MM.1S (cell line): Measurements from ENCODE around the gene POLR2E.

Experiments used
- DNase-seq: peaks from one replicate; pipeline ENCODE4 v3.0.0-alpha.2; 2015
- H2AFZ ChIP-seq: fragments of 300-600 bp; sonication (generic); 2 replicates; pipeline ENCODE4 v1.6.0; 2016; ENCODE audit warnings: antibody characterized with exemption, low read length
- H3F3A ChIP-seq: fragments of 300-600 bp; sonication (generic); 2 replicates; pipeline ENCODE4 v1.6.1; 2016; ENCODE audit warnings: mild to moderate bottlenecking, antibody characterized with exemption, low read length, moderate library complexity, mixed read lengths; ENCODE audit not compliant: insufficient read depth
- H3K27ac ChIP-seq: fragments of 300-600 bp; sonication (generic); 2 replicates; pipeline ENCODE4 v1.5.1; 2016; ENCODE audit warnings: mild to moderate bottlenecking, low read length
- H3K27me3 ChIP-seq: fragments of 300-600 bp; sonication (generic); replicated peaks from 2 replicates; pipeline ENCODE4 v1.6.0; 2016; ENCODE audit warnings: low read length; ENCODE audit not compliant: insufficient read depth
- H3K36me3 ChIP-seq: fragments of 300-600 bp; sonication (generic); replicated peaks from 2 replicates; pipeline ENCODE4 v1.6.1; 2016; ENCODE audit warnings: mild to moderate bottlenecking, low read length, mixed read lengths; ENCODE audit not compliant: insufficient read depth
- H3K4me1 ChIP-seq: fragments of 300-600 bp; sonication (generic); 2 replicates; pipeline ENCODE4 v1.6.1; 2016; ENCODE audit warnings: low read length, mixed read lengths
- H3K4me2 ChIP-seq: fragments of 300-600 bp; sonication (generic); 2 replicates; pipeline ENCODE4 v1.6.0; 2016; ENCODE audit warnings: low read depth, low read length
- H3K4me3 ChIP-seq: fragments of 300-600 bp; sonication (generic); 2 replicates; pipeline ENCODE4 v1.5.1; 2016; ENCODE audit warnings: low read length, mixed read lengths
- H3K79me2 ChIP-seq: fragments of 300-600 bp; sonication (generic); 2 replicates; pipeline ENCODE4 v1.6.1; 2016; ENCODE audit warnings: mixed run types, low read length, mixed read lengths
- H3K9ac ChIP-seq: fragments of 300-600 bp; sonication (generic); 2 replicates; pipeline ENCODE4 v1.6.1; 2016; ENCODE audit warnings: low read length, mixed read lengths
- H3K9me2 ChIP-seq: fragments of 300-600 bp; sonication (generic); replicated peaks from 2 replicates; pipeline ENCODE4 v1.6.1; 2016; ENCODE audit warnings: mild to moderate bottlenecking, low read length, mixed read lengths; ENCODE audit not compliant: insufficient read depth
- H3K9me3 ChIP-seq: fragments of 300-600 bp; sonication (generic); replicated peaks from 2 replicates; pipeline ENCODE4 v1.6.1; 2016; ENCODE audit warnings: mild to moderate bottlenecking, low read length, mixed read lengths; ENCODE audit not compliant: insufficient read depth
- H4K20me1 ChIP-seq: fragments of 300-600 bp; sonication (generic); 2 replicates; pipeline ENCODE4 v1.6.1; 2016; ENCODE audit warnings: mild to moderate bottlenecking, low read length, moderate library complexity, mixed read lengths; ENCODE audit not compliant: insufficient read depth
- CTCF ChIP-seq: fragments of 300-600 bp; sonication (generic); IDR thresholded peaks from 2 replicates; pipeline ENCODE4 v1.5.1; 2016; ENCODE audit warnings: antibody characterized with exemption, low read length, mixed read lengths
- EZH2 ChIP-seq: fragments of 300-600 bp; sonication (generic); optimal IDR thresholded peaks from 2 replicates; pipeline ENCODE3; 2017; ENCODE audit warnings: low read depth, mild to moderate bottlenecking, antibody characterized with exemption, low read length, mixed read lengths
- EZH2phosphoT487 ChIP-seq: fragments of 300-600 bp; sonication (generic); IDR thresholded peaks from 2 replicates; pipeline ENCODE4 v1.6.1; 2018; ENCODE audit warnings: antibody characterized with exemption, low read length

POLR2E gene

GRCh38 chr19:1108291-1109031, 13.3 kb upstream of the POLR2E start:
- Histone ChIP-seq H3K79me2 (peaks cover 22% of the 10 kb centered on the region), H3K27me3 (no peaks in the 10 kb centered on the region), H3K27ac (no peak overlapping the region), H4K20me1 (no peaks in the 10 kb centered on the region), H3K4me2 (no peak overlapping the region), H2AFZ (no peak overlapping the region), H3F3A (0 out of 2 replicates have a peak, but pooled peaks cover 7% of the 10 kb centered on the region), H3K9me2 (no peaks in the 10 kb centered on the region), H3K9ac (no peak overlapping the region), H3K4me3 (no peak overlapping the region), H3K9me3 (no peaks in the 10 kb centered on the region), H3K36me3 (no peaks in the 10 kb centered on the region), H3K4me1 (no peaks in the 10 kb centered on the region)
- DNase-seq: no peak
- TF ChIP-seq EZH2phosphoT487: no peak
- no peak for TF ChIP-seq CTCF
- TF ChIP-seq EZH2: no peak

DNA sequence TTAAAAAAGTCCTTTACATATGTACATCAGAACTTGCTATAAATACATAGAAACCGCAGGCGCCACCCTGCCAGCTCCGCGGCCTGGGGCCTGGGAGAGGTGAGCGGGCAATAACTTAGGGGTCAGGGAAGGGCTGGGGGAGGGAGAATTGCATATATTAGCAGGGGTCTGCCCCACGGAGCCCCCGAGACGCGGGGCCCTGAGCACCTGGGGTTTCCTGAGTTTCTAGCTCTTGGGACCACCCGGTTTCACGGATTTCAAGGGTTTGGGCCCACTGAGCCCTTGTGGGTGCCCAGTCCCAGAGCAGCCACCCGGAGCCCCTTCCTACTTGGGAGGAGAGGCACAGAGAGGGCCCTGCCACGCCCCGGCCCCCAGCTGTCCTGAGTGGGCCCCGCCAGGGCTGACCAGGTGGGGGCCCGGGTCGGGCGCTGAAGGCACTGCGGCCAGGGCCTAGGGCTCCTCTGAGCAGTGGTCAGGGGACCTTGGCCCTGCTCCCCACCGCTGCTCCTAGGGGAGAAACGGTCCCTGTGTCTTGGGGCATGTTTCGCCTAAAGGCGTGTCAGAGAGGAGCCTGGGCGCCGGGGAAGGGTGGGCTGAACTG, 12.6 kb upstream of the POLR2E start:
- no peak for DNase-seq
- H3K4me1 ChIP-seq: peaks cover 3% of the 10 kb centered on the region; the same call in 1 of the 2 replicates
- no peaks in the 10 kb centered on the region for H3K27me3 ChIP-seq
- H3K9ac ChIP-seq: no peak overlapping the region
- no peak overlapping the region for H2AFZ ChIP-seq
- H3K9me3 ChIP-seq: no peaks in the 10 kb centered on the region
- H3K79me2 ChIP-seq: peaks cover 22% of the 10 kb centered on the region
- no peaks in the 10 kb centered on the region for H3K36me3 ChIP-seq
- no peaks in the 10 kb centered on the region for H4K20me1 ChIP-seq
- H3K9me2 ChIP-seq: no peaks in the 10 kb centered on the region
- no peak overlapping the region for H3K4me2 ChIP-seq
- H3K27ac ChIP-seq: no peak overlapping the region
- H3K4me3 ChIP-seq: no peak overlapping the region
- no peak for TF ChIP-seq EZH2
- no peak for TF ChIP-seq CTCF
- no peak for TF ChIP-seq EZH2phosphoT487
- H3F3A ChIP-seq: peaks cover 7% of the 10 kb centered on the region; the same call in 1 of the 2 replicates

GRCh38 chr19:1106841-1107660, 11.9 kb upstream of the POLR2E start:
- no peak overlapping the region for H3K4me2 ChIP-seq
- H3K36me3 ChIP-seq: no peaks in the 10 kb centered on the region
- H3K4me3 ChIP-seq: no peak overlapping the region
- no peaks in the 10 kb centered on the region for H4K20me1 ChIP-seq
- no peak overlapping the region for H2AFZ ChIP-seq
- no peaks in the 10 kb centered on the region for H3K9me2 ChIP-seq
- TF ChIP-seq EZH2phosphoT487 (no peak), EZH2 (no peak), CTCF (no peak)
- peaks cover 3% of the 10 kb centered on the region; the same call in 1 of the 2 replicates for H3K4me1 ChIP-seq
- H3K27ac ChIP-seq: no peak overlapping the region
- H3K9me3 ChIP-seq: no peaks in the 10 kb centered on the region
- no peaks in the 10 kb centered on the region for H3K27me3 ChIP-seq
- H3K79me2 ChIP-seq: peaks cover 22% of the 10 kb centered on the region
- DNase-seq: no peak
- H3K9ac ChIP-seq: no peak overlapping the region
- H3F3A ChIP-seq: peaks cover 7% of the 10 kb centered on the region; the same call in 1 of the 2 replicates
